Hematopoietic multipotent progenitor cell treated with erythropoietin and hydrocortisone succinate and interleukin-3 and kit ligand, for 4 days (in vitro differentiated cells): ENCODE measurements around the gene JAKMIP2.

Source experiments
- DNase-seq: peaks from one replicate; pipeline ENCODE4 v3.0.0-alpha.2; 2015

Gene JAKMIP2

GRCh38 chr5:147693233-147693632 is 89.3 kb downstream of the JAKMIP2 start:
- DNase-seq, result no peak

DNA sequence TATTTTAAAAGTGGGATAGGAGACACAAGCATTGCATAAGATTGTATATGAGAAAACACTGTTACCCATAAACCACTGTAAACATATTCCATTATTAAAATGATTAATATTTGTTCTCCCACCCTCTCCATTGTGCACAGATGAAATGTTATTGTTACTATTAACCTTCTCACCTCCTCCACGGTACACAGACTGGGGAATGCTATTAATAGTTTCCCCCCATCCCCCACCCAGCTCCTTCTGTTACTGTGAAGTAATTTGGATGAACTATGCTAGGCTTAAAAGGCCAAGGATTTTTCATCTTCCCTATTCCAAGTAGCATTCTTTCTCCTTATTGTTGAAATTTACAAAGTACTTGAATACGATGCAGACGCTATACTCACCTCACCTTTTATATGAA is 91.4 kb downstream of the JAKMIP2 start:
- DNase-seq, result no peak

GRCh38 chr5:147690595-147690994 is 91.9 kb downstream of the JAKMIP2 start:
- DNase-seq, result peak; percentile 11

GRCh38 chr5:147689426-147689825 is 93.1 kb downstream of the JAKMIP2 start:
- DNase-seq, result no peak

DNA sequence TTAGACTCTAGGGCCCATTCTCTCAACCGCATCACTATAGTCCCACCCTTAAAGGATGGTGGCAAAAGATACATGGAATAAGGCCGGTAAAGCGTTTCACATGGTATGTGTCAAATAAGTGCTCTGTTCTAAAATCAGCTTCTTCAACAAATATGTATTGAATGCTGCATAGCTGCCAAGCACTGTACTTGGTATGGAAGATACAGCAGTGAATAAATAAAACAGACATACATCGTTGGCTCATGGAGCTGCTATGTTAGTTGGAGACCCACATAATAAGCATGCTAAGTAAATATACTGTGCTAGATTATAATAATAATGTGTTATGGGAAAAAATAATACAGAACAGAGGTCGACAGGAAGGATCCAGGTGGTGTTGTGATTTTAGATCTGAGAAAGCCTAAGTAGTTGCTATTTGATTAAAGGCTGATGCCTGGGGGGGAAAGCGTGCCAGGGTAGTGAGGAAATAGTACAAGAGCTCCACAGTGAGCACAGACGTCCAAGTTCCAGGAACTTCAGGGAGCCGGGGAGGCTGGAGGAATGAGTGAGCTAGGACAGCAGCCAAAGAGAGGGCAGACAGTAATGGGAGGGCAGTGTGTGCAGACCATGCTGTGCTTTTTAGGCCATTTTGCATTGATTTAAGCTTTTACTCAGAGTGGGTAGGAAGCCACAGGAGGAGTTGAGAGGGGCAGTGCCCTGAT is 93.7 kb downstream of the JAKMIP2 start:
- DNase-seq, result no peak

- DNase-seq, result no peak
These were observed 95.4 kb downstream of the JAKMIP2 start for GRCh38 chr5:147687118-147687517.

- DNase-seq, result no peak
These were observed 96.1 kb downstream of the JAKMIP2 start for GRCh38 chr5:147686421-147686820.

DNA sequence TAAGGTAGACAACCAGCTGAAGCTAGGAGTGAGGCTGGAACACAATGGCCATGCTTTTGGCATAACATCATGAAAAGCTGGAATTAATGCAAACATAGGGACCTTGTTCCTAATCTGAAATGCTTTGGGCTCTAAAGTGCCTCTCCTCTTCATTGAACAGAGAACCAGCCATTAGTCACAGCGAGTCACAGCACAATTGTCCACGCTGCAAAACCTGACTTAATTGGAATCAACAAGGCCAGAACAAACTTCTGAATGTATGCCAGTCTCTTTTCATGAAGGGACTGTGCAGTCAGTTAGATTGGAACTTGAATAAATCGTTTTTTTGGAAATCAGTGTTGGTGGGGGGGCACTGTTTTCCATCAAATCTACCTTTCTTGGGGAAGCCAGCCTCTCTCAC is 96.5 kb downstream of the JAKMIP2 start:
- DNase-seq, result no peak

DNA sequence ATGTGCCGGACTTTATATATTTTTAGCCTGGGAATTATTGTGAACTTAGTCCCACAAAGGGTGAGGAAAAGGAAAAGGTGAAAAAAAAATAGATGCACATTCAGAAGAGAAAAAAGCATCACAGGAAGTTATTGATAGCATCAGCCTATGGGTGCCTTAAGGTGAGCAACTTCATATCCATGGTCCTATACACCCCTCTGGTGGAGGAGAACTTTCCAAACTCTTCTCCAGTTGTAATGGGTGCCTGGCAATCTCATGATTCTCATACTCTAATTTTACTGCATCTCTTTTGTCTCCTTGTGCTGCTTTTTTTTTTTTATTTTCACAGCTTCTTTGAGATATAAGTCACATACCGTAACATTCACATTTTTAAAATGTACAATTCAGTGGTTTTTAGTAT is 107.4 kb downstream of the JAKMIP2 start:
- DNase-seq, result peak; percentile 33

GRCh38 chr5:147674411-147674810 is 108.1 kb downstream of the JAKMIP2 start:
- DNase-seq, result no peak

DNA sequence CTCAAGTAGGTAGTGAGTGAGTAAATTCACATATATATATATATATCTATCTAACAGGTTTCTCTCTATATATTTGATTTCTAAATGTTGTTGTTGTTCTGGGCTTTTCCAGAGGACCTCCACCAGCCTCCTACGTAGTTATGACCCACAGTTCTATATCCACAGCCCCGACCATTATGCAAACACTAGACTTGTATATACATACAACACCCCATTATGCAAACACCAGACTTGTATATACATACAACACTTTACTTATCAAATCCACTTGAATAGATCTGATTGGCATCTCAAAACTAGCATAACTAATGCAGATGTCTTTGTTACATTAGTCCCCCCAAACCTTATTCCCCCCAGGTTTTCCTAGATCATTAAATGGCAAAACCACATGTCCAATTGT is 108.7 kb downstream of the JAKMIP2 start:
- DNase-seq, result no peak

GRCh38 chr5:147673266-147673665 is 109.3 kb downstream of the JAKMIP2 start:
- no peak for DNase-seq

- DNase-seq, result no peak
These were observed 111.2 kb downstream of the JAKMIP2 start for GRCh38 chr5:147671365-147671764.

DNA sequence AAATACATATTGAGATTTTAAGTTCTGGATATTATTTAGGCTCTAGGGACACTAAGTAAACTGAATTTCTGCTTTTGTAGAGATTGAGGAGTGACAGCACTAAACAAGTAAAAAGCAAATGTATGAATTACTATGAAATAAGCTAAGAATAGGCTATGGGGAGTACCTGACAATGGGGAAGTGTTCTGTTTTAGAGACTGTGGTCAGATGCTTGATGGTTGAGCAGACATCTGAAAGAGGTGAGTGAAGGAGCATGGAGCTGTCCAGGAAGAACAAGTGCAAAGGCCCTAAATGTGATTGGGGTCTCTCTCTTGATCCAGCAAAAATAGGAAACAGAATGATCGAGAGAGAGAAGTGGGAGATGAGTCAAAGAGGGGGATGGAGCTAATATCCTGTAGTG is 111.7 kb downstream of the JAKMIP2 start:
- no peak for DNase-seq

- DNase-seq, result no peak
These were observed 113.2 kb downstream of the JAKMIP2 start for GRCh38 chr5:147669169-147669869.

GRCh38 chr5:147668385-147668784 is 114.1 kb downstream of the JAKMIP2 start:
- DNase-seq, result no peak

DNA sequence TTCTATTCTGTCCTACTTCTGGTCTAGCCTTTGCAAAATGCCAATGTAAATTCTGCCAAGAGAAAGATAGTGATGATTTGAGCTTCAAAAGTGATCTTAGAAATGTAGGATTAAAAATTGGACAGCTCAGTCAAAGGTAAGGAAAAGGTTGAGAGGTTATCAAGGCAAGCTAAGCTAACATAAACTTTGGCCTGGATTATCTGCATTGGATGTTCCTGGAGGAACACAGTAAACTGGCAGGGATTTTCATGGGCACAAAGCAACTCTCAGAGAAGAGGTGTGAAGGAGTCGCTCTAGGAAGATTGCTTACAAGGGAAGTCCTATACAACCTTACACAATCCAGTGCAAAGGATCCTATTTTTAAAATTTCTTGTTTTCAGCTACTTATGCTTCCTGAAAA is 115.2 kb downstream of the JAKMIP2 start:
- no peak for DNase-seq

GRCh38 chr5:147666419-147666818 is 116.1 kb downstream of the JAKMIP2 start:
- no peak for DNase-seq

DNA sequence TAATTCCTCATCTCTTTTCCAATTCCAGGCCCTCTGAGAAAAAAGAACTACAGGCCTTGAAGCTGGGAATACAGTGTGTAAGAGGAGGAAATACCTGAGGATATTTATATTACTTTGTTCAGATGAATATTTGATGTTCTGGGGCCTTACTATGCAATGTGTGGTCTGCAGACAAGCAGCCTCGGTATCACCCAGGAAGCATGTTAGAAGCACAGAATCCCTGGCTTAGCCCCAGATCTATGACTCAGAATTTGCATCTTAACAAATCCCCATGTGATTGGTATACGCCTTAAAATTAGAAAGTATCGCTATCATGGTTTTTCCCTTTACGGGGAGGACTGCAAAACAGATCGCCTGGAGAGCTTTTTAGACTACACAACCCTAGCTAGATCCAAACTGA is 121.0 kb downstream of the JAKMIP2 start:
- peak; percentile 22 for DNase-seq

DNA sequence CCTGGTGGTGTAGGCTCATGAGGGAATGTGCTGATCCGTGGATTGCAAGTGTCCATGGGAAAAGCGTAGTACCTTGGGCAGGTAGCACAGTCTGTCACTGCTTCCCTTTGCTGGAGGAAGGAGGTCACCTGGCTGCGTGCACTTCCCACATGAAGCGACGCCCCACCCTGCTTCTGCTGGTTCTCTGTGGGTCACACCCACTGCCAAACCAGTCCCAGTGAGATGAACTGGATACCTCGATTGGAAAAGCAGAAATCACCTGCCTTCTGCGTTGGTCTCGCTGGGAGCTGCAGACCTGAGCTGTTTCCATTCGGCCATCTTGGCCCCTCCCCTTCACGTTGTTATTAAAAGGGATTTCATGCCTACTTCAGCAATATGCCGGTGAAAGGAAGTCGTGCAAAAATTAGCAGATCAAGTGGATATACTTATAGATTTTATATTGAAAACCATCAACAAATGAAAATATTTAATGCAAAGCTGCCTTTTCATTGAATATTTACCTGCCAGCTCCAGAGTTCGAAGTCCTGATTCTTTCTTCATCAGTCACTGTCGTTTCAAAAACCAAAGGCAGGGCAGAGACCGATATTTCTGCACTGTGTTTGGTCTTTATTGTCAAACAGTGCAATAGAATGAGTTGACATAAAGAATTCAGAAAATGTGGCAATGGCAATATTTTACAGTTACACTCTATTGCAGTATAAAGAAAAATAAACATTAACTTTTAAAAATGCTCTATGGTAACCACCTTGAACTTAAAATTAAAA is 123.2 kb downstream of the JAKMIP2 start:
- DNase-seq, result no peak

- peak; percentile 81 for DNase-seq
These were observed 124.1 kb downstream of the JAKMIP2 start for GRCh38 chr5:147658293-147658932.

GRCh38 chr5:147648597-147648996 is 133.9 kb downstream of the JAKMIP2 start:
- no peak for DNase-seq

GRCh38 chr5:147645197-147645596 is 137.3 kb downstream of the JAKMIP2 start:
- DNase-seq, result no peak
